HG03354 (cell line): ENCODE data around the gene GNAS-AS1.

Source experiments
- ATAC-seq: cut with Tn5 transposase; IDR thresholded peaks from one replicate; pipeline ENCODE4 v1.9.1; 2021; ENCODE audit warnings: mild to moderate bottlenecking; ENCODE audit not compliant: unreplicated experiment, poor library complexity, severe bottlenecking

GNAS-AS1 gene

GRCh38 chr20:58865843-58866242 lies 15.1 kb upstream of the GNAS-AS1 start:
- ATAC-seq: no peak

- no peak for ATAC-seq
Observed at GRCh38 chr20:58864346-58864745, 13.6 kb upstream of the GNAS-AS1 start.

- no peak for ATAC-seq
Observed at GRCh38 chr20:58863044-58863790, 12.5 kb upstream of the GNAS-AS1 start.

- no peak for ATAC-seq
Observed at GRCh38 chr20:58855506-58856389, 5.0 kb upstream of the GNAS-AS1 start.

GRCh38 chr20:58854638-58855471 lies 4.2 kb upstream of the GNAS-AS1 start:
- ATAC-seq: no peak

- ATAC-seq: no peak
Observed at GRCh38 chr20:58853976-58854637, 3.4 kb upstream of the GNAS-AS1 start.

- no peak for ATAC-seq
Observed at GRCh38 chr20:58853466-58853865, 2.8 kb upstream of the GNAS-AS1 start.

GRCh38 chr20:58852543-58853271 lies 2.0 kb upstream of the GNAS-AS1 start, which contains the start of gene GNAS:
Gene GNAS (plus strand): TSS chr20:58852716.
- no peak for ATAC-seq

- ATAC-seq: no peak
Observed at GRCh38 chr20:58851969-58852458, 1.3 kb upstream of the GNAS-AS1 start.

- ATAC-seq: no peak
Observed at GRCh38 chr20:58851221-58851968, 693 bp upstream of the GNAS-AS1 start.

- no peak for ATAC-seq
Observed at GRCh38 chr20:58847463-58847862, 3.2 kb downstream of the GNAS-AS1 start.

GRCh38 chr20:58845706-58846105 lies 5.0 kb downstream of the GNAS-AS1 start:
- ATAC-seq: no peak

GRCh38 chr20:58843128-58843556 lies 7.6 kb downstream of the GNAS-AS1 start:
- ATAC-seq: no peak

- no peak for ATAC-seq
Observed at GRCh38 chr20:58842276-58842675, 8.4 kb downstream of the GNAS-AS1 start.

GRCh38 chr20:58841539-58842264 lies 9.0 kb downstream of the GNAS-AS1 start:
- no peak for ATAC-seq

- ATAC-seq: no peak
Observed at GRCh38 chr20:58840816-58841538, 9.7 kb downstream of the GNAS-AS1 start.
